Ammon's horn (tissue), 1 donor: ENCODE measurements around the gene NAV2.
A peak's percentile ranks its signal among the peaks of the same experiment; 100 is the strongest.
"Not testable (repeated sequence)": the region's sequence is repeated elsewhere in the genome, so short reads cannot be mapped to it uniquely, and the experiment has no call there.

Experiments used
- DNase-seq: peaks from one replicate; pipeline ENCODE4 v3.0.0-alpha.2; 2016; ENCODE audit warnings: low spot score

The NAV2 gene

DNA sequence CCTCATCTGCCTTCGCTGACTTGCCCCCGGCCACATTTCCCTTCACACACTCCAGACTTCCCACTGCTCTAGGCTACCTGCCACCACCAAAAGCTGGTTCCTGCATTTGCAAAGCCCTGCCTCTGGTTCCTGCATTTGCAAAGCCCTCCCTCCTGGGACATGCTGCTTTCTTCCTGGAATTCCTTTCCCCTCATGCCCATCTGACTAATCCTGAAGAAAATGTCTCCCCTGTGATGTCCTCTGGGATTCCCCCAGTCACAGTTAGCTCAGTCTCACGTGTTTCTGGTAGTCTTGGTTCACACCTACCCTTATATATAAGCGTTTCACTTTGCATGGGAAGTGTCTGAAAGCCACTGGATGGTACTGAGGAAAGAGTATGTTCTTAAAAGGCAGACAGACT, 240.7 kb downstream of the NAV2 start:
- no peak for DNase-seq

DNA sequence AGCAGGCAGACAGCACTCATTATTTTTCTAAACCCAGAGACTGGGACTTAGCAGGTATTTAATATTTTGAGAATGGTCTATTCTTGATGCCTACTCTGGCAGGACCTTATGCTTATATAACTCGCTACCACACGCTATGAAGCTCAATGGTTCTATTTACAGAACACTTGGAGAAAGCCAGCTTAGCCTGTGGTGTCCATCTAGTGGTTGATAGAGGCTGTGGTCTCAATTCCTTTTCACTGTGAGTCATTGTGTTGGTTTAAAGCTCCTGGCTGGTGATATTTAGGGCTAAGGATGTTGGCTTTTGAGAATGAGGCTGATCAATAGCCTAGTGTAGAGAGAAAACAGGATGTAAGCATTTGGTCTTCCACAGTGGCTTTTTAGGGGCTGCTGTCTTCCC, 241.3 kb downstream of the NAV2 start:
- peak; percentile 82 for DNase-seq

DNA sequence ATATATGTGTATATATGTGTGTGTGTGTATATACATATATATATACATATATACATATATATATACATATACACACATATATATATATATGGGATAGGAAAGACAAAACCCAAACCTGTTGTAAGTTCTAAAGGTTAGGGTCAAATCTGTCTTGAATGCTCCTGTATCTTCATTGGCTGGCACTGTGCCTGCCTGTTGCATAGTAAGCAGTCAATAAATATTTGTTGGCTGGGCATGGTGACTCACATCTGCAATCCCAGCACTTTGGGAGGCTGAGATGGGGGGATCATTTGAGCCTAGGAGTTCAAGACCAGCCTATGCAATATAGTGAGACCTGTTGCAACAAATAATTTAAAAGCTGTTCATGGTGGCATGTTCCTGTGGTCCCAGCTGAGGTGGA, 242.3 kb downstream of the NAV2 start:
- DNase-seq: no peak

DNA sequence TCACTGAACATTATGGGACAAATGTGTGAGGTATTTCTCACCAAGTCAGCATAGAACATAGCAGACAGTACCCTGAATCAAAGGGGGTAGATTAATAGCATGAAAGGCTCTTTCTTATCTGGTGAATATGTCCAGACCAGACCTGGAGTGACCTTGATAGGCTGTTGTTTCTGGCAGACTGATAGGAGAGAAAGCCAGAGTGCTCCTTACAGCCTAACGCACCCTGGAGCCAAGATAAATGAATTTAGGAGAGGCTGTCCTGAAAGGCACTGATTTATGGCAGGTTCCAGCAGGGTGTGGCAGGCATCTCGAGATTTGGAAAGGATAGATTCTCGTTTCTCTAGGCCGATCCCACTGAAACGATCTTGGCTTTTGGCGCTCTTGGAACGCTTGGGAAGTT, 243.0 kb downstream of the NAV2 start:
- no peak for DNase-seq

DNA sequence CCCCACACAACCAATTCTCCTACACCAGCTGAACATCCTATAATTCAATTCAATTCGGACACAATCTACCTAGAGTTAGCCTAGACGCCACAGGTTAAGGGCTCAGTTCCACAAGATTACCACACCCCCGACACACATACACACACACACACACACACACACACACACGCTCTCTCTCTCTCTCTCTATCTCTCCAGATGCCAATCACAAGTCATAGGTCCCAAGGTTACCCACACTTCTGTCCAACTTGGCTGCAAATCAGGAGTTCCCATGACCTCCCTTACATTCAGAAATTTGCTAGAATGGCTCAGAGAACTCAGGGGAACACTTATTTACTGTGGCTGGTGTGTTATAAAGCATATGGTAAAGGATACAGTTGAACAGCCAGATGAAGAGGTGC, 243.6 kb downstream of the NAV2 start:
- DNase-seq: no peak

DNA sequence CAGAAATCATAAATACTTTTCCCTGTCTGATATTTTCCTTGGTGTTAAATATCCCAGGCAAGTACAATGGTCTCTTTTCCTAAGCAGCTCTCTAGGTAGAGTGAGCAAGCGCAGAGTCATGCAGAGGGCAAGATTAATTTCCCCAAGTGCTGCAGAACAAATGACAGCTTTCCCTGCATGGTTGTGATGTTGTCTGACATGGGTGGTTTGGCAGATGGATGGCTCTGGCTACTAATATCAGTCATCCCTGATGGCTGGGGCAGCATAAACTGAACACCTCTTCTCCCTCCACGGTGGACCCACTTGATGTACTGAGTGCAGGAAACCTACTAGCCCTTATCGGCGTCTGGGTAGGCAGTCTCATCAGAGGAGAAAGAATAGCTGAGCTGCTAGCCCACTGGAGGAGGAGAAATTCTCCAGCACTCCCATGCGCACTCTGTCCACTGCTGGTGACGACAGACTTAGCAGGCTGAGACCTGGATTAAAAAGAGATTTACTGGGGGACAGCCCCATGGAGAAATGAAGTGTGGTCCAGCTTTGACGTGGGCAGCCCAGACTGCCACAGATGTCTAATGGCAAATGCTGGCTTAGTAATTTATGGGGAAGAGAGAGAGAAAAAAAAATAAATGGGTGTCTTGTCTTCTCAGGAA, 244.8 kb downstream of the NAV2 start:
- DNase-seq: no peak

DNA sequence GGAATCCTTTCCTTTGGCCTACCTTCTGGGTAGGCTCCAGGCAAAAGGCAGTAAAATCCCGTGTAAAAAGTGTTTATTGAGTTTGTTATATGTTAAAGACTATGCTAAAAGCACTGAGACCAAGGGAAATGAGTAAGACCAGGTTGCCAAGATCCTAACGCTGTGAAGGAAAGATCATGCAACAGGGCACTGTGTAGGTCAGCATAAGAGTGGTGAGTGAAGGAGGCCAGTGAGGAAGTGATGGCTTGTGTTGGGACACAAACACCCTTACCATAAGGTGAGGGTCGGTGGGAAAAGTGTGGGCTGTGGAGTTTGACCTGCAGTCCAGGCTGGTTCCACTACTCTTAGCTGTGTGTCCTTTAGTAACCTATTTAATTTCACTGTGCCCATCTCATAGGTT, 245.6 kb downstream of the NAV2 start:
- no peak for DNase-seq

DNA sequence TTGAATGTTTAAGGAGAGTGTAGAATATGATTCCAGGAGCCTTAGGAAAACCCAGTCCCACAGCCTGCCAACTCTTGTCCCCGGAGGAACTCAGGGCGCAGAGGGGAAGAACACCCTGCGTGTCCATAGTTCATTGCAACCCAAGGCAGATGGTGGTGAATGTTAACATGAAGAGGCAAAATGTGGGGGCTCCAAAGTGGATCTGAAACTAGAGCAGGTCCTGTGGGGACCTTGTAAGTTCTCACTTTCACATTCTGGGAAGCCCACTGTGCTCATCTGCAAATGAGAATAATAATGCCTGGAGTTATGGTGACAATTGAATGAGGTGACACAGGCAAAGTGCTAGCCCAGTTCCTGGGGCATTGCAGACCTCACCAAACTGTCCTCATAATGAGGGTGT, 246.6 kb downstream of the NAV2 start:
- no peak for DNase-seq

DNA sequence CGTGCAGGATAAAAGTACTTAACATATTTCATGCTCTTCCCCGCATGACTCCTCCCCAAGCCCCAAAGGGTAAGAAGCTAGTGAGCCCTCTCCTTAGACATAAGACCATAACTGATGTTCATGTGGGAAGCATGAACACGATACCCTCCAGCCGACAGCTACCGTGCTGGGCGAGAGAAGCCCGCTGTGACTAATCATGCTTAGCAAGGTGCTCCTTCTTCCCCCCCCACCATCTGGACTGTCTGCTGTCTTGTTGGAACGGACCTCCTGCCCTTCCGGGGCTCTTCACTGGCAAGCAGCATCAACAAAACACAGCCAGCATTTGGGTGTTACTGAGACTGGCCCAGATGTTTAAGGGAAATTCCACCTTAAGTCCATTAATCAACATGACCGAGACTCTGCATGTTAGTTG, 247.0 kb downstream of the NAV2 start:
- no peak for DNase-seq

DNA sequence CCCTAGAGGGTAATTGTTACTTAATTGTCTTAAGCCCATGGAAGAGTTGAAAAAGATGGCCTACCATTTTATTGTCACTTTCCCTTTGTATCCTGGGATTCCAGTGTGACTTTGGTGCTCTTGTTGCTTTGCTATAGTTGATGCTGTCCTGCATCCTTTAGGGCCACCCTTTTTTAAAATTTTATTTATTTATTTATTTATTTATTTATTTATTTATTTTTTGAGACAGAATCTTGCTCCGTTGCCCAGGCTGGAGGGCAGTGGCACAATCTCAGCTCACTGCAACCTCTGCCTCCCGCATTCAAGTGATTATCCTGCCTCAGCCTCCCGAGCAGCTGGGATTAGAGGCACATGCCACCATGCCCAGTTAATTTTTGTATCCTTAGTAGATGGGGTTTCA, 247.8 kb downstream of the NAV2 start:
- DNase-seq: not testable (repeated sequence)

DNA sequence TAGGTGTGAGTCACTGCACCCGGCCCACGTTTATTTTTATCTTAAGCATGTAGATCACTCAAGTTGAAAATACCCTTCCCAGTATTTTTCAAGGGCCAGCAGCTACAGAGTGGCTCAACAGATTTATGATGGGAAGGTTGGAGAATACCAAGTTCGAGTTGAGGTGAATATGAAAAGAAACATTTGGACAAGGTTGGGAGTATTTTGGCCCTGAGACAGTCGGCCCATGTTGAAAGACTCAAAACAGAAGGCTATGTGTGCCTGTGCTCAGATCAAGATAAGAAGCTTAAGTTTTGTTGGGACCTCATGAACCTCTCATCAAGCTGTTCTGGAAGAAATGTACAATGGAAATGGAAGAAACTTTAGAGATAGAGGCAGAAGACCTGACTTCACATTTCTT, 248.6 kb downstream of the NAV2 start:
- no peak for DNase-seq

DNA sequence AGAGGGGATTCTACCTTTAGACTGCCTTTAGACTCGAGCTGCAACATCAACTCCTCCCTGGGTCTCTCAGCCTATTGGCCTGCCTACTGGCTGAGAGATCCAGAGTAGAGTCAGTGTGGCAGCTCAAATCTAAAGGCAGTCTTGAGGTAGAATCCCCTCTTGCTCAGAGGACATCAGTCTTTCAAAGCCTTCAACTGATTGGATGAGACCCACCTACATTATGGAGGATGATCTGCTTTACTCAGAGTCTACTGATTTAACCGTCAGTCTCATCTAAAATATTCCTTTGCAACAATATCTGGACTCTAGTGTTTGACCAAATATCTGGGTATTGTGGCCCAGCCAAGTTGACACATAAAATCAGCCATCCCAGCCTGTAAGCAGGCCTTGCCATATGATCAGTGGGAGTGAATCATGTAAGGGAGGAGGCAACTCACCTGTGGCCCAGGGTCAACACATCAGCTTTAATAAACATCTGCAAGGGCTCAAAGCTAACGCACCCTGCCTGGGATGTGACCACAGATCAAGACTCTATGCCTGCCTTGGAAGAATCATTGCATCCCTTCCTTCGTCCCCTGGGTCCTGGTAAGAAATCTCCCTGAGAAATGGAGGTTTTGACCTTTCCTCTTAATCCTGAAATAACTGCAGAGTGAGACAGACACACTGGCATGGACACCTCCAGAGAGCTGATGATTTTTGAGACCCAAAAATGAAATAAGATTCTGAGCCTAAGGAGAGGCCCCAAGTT, 249.6 kb downstream of the NAV2 start:
- DNase-seq: no peak

DNA sequence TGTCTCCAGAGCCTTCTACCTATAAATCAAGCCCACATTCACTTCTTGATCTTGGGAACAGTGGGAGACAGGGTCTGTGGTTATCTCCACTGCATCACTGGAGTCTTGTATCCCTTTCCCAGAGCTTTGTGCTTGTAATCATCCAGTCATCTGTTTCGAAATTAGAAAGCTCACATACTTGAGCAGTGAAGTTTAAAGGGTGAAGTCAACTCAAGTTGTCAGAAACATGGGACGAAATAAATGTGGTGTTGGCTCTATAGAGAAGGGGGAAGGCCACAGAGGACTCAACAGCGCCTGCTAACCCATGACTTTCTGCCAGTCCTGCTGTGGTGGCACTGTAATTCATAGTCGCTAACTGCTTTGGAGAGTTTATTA, 250.2 kb downstream of the NAV2 start:
- no peak for DNase-seq

DNA sequence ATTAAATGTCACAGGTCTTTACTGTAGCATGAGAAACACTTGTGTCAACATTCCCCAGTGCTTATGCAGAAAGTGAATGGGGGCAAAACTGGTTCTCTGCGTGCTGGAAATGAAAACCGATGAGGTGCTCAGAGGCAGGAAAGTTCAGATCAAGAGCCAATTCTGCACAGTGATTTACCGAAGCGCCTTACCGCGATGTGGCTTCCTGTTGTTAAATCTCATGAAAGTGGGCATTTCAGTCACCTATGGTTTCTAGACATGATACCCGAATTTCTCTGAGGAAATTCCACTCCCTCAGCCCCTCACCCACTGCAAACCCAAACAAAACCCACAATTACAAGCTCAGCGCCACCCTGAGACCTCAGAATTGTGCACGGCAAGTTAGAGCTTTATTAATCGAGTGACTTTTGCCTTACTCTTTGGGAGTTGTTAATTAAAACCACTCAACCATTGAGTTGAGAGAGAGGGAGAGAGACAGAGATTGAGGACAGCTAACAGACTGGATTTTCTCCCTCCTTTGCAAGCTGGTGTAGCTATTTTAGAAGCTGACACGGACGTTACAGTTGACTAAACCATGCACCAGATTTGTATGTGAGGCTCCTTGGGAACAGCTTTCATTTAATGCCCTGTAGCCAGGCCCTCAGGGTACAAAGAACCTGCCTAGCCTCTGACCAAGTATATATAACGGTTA, 251.2 kb downstream of the NAV2 start:
- DNase-seq: no peak

DNA sequence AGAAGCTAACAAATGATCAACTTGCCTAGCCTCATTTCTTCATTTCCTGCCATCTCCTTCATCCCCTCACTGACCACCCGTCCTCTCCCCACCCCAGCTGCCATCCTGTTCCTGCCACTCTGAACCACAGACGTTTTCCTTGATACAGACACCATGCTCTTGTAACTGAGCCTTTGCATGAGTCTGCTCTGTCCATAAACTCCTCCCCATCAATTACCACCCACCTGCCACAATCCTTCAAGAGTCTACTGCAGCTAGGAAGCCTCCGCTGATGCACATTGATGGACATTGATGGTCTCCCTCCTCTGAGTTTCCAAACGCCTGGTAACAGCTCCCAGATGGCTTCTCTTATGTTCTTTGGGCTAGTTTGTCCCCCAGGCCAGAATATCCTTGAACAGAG, 253.8 kb downstream of the NAV2 start:
- no peak for DNase-seq

DNA sequence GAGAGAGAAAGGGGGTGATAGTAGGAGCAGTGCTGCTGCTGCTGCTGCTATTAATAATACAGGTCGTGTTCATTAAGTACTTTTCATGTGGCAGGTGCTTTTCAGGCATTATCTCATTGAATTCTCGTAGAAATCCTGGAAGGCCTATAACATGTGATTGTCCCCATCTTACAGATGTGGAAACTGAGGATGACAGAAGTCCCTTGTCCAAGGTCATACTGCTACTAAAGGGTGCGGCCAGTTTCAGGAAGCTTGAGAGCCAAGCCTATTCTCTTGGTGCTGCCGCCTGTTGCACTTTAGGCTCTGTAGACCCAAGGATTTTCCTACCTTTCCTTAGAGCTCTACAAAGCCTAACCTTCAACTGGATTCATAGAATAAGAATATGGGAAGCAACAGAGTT, 254.3 kb downstream of the NAV2 start:
- no peak for DNase-seq

DNA sequence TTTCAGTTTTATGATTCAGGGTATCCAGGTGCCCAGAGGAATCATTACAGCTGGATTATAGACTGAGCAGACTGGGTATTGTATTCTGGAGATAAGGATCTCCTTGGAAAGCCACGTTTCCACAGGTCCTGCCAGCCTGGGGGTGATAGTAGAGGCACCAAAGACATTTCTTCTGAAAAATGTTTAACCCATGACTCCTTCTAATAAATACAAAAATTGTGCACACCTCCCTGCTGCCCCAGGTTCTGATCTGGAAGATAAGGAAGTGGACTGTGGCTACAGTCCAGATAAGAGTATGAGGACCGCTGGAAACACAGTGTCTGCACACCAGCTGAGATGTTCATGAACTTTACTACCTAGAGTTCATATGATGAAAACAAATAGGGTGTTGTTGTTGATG, 255.2 kb downstream of the NAV2 start:
- DNase-seq: no peak

DNA sequence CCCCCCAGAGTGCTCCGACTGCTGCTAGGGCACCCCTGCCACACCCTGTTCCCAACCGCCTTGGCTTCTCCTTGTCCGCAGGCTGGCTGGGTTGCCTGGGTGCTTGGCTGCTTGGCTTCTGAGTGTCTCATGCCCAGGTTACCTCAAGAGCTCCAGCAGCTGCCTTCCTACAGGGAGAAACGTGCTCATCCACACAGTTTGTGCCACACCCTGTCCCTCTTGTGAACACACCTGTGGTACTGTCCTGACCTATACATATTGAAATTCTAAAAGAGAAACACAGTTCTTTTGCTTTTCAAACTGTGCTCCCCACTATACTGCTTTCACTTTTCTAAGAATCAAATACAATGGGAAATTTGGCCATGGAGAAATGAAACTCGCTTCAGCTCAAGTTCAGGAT, 256.2 kb downstream of the NAV2 start:
- DNase-seq: no peak

DNA sequence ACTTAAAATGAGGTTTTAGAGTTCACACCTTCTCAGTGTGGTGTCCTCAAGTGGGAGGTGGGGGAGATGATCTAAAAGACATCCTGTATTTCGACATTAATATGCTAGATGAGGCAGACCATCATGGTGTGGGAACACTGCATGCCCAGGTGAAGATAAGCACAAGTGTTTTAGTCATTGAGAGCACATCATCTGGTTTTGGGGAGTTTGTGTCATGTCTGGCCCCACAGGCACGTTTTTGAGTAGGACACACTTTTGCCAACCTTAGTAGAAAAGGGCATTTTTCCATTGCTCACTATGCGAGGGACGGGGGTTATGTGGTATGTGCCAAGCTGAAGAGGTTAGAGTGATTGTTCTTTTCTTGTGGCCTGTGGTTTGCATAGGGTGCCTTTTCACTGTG, 258.3 kb downstream of the NAV2 start:
- no peak for DNase-seq

DNA sequence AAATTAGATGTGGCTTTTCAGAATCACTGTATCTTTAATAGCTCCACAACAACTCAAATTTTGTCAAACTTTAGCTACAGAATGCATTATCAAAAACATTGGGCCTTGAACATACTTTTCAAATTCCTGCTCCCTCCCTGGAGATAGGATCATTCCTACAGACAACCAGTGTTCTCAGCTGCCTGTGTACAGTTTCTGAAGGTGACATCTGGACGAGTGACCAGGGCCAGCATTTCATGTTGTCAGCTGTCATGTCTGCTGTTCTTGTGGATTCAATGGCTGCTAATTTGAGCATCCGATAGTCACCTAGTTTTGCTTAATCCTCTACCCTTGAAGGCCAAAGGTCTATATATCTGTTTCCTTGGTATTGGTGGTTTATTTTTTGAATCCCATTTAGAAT, 259.5 kb downstream of the NAV2 start:
- DNase-seq: no peak

DNA sequence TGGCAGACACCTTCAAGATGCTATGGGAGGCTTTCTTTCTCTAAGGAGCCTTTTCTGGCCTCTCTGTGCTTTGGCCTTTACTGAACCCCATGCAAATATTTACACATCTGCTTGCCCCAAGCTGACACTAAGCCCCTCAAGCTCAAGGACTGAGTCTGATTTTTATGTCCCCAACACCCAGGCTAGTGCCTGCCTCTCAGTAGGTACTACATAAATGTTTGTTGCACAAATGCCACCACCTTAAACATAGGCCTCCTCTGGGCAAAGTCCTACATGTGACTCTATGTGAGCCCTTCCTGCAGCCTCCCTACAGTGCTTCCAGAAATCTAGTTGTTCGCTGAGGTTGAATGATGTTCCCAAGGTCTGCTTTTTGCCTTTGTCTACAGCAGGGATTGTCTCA, 260.0 kb downstream of the NAV2 start:
- DNase-seq: no peak

DNA sequence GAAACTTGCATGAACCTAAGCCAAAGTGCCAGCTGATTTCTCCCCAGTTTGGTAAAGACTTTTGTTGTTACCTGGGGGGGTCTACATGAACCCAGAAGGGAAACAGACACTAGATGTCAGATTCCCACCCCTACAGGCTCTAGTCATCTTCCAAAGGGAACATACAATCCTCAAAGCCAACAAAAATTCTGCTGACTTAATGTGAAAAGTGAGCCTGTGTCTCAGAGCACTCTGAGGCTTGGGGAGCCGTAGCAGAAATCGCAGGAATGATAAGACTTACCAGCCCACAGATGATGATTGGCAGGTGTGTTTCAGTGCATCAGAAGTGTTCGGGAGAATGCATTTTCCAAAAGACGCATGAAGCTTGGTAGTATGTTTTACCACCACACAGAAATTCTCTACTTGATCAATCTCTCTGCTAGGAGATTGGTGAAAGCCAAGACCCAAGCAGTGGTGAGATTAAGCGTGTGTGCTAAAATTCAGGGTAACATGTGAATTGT, 260.5 kb downstream of the NAV2 start:
- no peak for DNase-seq

DNA sequence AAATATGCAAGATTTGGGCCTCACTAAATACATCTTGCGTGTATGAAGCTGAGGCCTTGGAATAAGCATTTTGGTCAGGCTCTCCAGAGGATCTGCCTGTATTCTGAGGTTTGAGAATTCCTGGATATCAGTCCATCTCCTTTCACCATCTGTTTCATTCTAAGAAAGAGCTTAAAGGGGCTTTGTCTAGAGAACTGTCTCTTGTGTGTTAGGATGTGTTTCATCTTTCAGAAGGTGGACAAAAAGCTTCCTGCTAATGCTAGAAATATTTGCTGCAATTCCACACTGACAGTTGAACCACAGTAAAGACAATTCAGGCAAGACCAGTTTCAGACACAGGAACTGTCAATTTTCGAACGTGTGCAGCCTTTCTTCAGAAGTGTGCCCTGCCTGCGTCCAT, 262.2 kb downstream of the NAV2 start:
- no peak for DNase-seq
